Measurements from ENCODE around the gene CASR.

The CASR gene

GRCh38 chr3:122247825-122248185 lies 64.3 kb downstream of the CASR start:
- Histone ChIP-seq H3K27me3 (no peaks in the 10 kb centered on the region), H3K4me1 (peaks cover 31 to 56% (median 40%) of the 10 kb centered on the region in 10 experiments), H3K9ac (peak overlapping the region in 10 of 11 experiments; percentile 10 to 71 (median 50); a peak in 15 of 22 replicates), H3K4me3 (peak overlapping the region in 2 of 10 experiments; percentile 20 to 24; a peak in 4 of 20 replicates), H3K27ac (peak overlapping the region; percentile 21 to 86 (median 76); a peak in 21 of 22 replicates), H3K4me2 (peak overlapping the region; percentile 64 to 84 (median 75)), H3K9me3 (replicated peaks in 1 of 11) (no peaks in the 10 kb centered on the region), H3K36me3 (no peaks in the 10 kb centered on the region), H4K20me1 (no peaks in the 10 kb centered on the region)
- TF ChIP-seq Cebpa-rat (IDR thresholded peaks at IDR 0.05), result no peak

GRCh38 chr3:122251428-122251827 lies 68.0 kb downstream of the CASR start:
- peaks cover 19 to 73% (median 34%) of the 10 kb centered on the region in 10 experiments for H3K4me1 ChIP-seq
- no peaks in the 10 kb centered on the region for H3K36me3 ChIP-seq
- TF ChIP-seq Cebpa-rat (IDR thresholded peaks at IDR 0.05), result no peak
- H4K20me1 ChIP-seq, result no peaks in the 10 kb centered on the region
- H3K9ac ChIP-seq, result no peak overlapping the region
- no peaks in the 10 kb centered on the region for H3K27me3 ChIP-seq
- H3K4me2 ChIP-seq, result peak overlapping the region in 4 of 11 experiments; percentile 4 to 59 (median 11); a peak in 8 of 22 replicates
- H3K4me3 ChIP-seq, result no peak overlapping the region
- peak overlapping the region in 2 of 11 experiments; percentile 12 to 21; a peak in 2 of 22 replicates for H3K27ac ChIP-seq
- no peaks in the 10 kb centered on the region for H3K9me3 ChIP-seq (replicated peaks in 1 of 11)

- no peaks in the 10 kb centered on the region for H3K27me3 ChIP-seq
- no peak overlapping the region for H3K4me3 ChIP-seq
- H3K27ac ChIP-seq, result peak overlapping the region in 5 of 11 experiments; percentile 36 to 64 (median 49); a peak in 8 of 22 replicates
- TF ChIP-seq Cebpa-rat (IDR thresholded peaks at IDR 0.05), result no peak
- no peaks in the 10 kb centered on the region for H4K20me1 ChIP-seq
- no peaks in the 10 kb centered on the region for H3K9me3 ChIP-seq (replicated peaks in 1 of 11)
- no peak overlapping the region for H3K9ac ChIP-seq
- peak overlapping the region in 5 of 11 experiments; percentile 36 to 60 (median 56); a peak in 9 of 22 replicates for H3K4me2 ChIP-seq
- H3K36me3 ChIP-seq, result no peaks in the 10 kb centered on the region
- peaks cover 0 to 75% (median 19%) of the 10 kb centered on the region in 10 experiments; a peak in 14 of 20 replicates for H3K4me1 ChIP-seq
These were observed 70.1 kb downstream of the CASR start for GRCh38 chr3:122253581-122253980.

DNA sequence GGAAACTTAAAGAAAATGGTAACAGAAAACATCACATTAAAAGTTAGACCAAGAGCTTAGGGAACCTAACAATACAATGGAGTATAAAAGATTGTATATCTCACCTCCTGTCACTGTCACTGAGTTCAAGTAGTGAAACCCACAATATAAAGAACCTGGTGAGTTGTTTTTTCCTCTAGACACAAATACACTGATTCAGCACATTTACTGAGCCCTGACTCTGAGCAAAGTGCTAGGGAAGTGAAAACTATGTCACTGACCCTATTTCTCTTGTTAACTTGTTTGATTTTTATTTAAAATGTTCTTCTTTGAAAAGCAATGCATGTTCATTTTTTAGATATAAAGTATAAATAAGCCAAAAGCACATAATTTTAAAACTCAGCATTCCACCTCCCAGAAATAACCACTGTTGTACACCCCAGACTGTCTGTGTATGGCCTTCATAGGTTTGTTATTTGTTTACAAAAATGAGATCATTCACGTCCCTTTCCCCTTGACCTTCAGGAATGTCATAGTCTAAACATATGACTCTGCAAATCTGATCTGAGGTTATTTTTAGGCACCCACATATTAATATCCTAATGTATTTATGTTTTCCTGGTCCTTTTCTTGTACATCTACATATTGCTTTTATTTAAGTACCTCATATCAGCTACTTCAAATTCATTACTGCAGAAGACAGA lies 72.4 kb downstream of the CASR start:
- H3K9ac ChIP-seq, result peak overlapping the region in 4 of 11 experiments; percentile 20 to 43 (median 38); a peak in 6 of 22 replicates
- peaks cover 0 to 74% (median 16%) of the 10 kb centered on the region in 10 experiments; a peak in 12 of 20 replicates for H3K4me1 ChIP-seq
- TF ChIP-seq Cebpa-rat (IDR thresholded peaks at IDR 0.05), result no peak
- H3K9me3 ChIP-seq (replicated peaks in 1 of 11), result no peaks in the 10 kb centered on the region
- H3K27me3 ChIP-seq, result no peaks in the 10 kb centered on the region
- no peaks in the 10 kb centered on the region for H3K36me3 ChIP-seq
- peak overlapping the region in 5 of 11 experiments; percentile 30 to 78 (median 69); a peak in 7 of 22 replicates for H3K4me2 ChIP-seq
- peak overlapping the region in 5 of 11 experiments; percentile 51 to 71 (median 63); a peak in 9 of 22 replicates for H3K27ac ChIP-seq
- H4K20me1 ChIP-seq, result no peaks in the 10 kb centered on the region
- no peak overlapping the region for H3K4me3 ChIP-seq

GRCh38 chr3:122257644-122258364 lies 74.3 kb downstream of the CASR start:
- Histone ChIP-seq H3K9me3 (replicated peaks in 1 of 11) (no peaks in the 10 kb centered on the region), H3K27me3 (no peaks in the 10 kb centered on the region), H3K4me3 (no peak overlapping the region), H3K27ac (no peak overlapping the region; a peak in 1 of 22 replicates), H3K36me3 (no peaks in the 10 kb centered on the region), H4K20me1 (no peaks in the 10 kb centered on the region), H3K9ac (no peak overlapping the region), H3K4me1 (peaks cover 0 to 61% (median 16%) of the 10 kb centered on the region in 10 experiments; a peak in 12 of 20 replicates), H3K4me2 (peak overlapping the region in 4 of 11 experiments; percentile 15 to 78 (median 70); a peak in 5 of 22 replicates)
- no peak for TF ChIP-seq Cebpa-rat (IDR thresholded peaks at IDR 0.05)

DNA sequence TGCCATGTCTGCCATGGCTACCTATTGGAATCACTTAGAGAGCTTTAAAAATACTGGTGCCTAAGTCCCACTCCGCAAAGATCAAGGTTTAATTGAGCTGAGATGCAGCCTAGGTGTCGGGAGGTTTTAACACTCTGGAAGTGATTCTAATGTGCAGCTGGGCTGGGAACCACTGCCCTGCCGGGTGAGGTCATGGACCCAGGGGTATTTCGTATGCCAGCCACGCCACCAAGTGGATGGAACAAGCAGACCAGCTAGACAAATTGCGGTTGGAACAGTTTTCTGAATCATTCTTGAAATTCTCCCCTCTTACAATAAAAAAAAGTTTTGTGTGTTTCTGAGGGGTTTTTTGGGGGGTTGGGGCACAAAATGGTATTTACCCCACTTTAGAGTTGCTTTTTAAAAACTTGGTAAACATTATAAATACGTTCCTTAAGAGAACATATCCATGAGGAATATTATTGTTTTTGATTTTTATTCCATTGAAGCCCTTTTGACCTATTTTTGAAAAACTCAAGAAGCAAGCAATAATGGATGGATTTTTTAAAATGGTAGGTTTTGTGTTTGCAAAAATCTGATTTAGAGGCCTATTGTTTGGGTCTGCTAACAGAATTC lies 75.4 kb downstream of the CASR start:
- Histone ChIP-seq H3K9me3 (replicated peaks in 1 of 11) (no peaks in the 10 kb centered on the region), H3K9ac (no peak overlapping the region), H3K27ac (no peak overlapping the region), H3K4me3 (no peak overlapping the region), H4K20me1 (no peaks in the 10 kb centered on the region), H3K4me2 (peak overlapping the region in 5 of 11 experiments; percentile 0 to 55 (median 38); a peak in 6 of 22 replicates), H3K4me1 (peaks cover 0 to 50% (median 14%) of the 10 kb centered on the region in 10 experiments; a peak in 12 of 20 replicates), H3K27me3 (no peaks in the 10 kb centered on the region), H3K36me3 (no peaks in the 10 kb centered on the region)
- no peak for TF ChIP-seq Cebpa-rat (IDR thresholded peaks at IDR 0.05)

DNA sequence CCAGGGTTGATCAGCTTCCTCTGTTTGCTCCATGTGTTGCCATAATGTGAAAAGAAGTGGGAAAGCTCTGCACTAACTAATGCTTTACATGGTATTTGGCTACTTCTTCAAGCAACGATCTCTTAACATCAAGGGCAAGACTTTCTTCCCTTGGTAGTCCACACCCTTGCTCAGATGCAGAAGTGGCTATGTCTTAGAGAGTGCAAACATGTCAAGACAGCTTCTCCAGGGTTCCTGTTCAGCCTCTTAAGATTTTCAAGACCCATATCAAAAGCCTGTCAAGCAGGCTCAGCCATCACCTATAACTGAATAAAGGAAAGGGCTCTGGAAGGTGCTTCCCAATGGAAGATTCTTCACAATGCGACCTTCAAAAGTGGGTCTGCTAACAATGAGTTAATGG lies 76.7 kb downstream of the CASR start:
- Histone ChIP-seq H3K27ac (no peak overlapping the region), H3K4me2 (no peak overlapping the region), H4K20me1 (no peaks in the 10 kb centered on the region), H3K36me3 (no peaks in the 10 kb centered on the region), H3K9ac (no peak overlapping the region), H3K9me3 (replicated peaks in 1 of 11) (no peaks in the 10 kb centered on the region), H3K4me3 (no peak overlapping the region), H3K4me1 (peaks cover 0 to 42% (median 15%) of the 10 kb centered on the region in 10 experiments; a peak in 12 of 20 replicates), H3K27me3 (no peaks in the 10 kb centered on the region)
- TF ChIP-seq Cebpa-rat (IDR thresholded peaks at IDR 0.05), result no peak

DNA sequence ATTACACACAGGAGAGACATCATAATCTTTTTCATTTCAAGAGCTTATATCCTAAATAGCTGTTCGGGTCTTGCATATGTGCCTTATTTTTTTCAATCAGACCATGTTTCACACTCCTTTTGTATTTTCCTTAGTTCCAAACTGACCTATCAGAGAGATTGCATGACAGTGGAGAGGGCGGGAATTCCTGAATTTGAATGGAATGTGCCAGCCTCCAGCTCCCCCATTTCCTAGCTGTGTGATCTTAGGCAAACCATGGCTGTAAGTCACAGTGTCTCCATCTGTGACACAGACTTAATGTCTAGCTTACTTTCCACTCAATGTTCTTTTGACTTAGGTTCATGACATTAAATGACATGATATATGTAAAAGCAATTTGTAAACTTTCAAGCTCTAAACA lies 79.6 kb downstream of the CASR start:
- no peaks in the 10 kb centered on the region for H3K27me3 ChIP-seq
- H3K9me3 ChIP-seq (replicated peaks in 1 of 11), result no peaks in the 10 kb centered on the region
- H3K9ac ChIP-seq, result no peak overlapping the region
- no peak overlapping the region for H3K27ac ChIP-seq
- no peaks in the 10 kb centered on the region for H3K36me3 ChIP-seq
- peaks cover 0 to 14% (median 6%) of the 10 kb centered on the region in 10 experiments; a peak in 10 of 20 replicates for H3K4me1 ChIP-seq
- H3K4me2 ChIP-seq, result no peak overlapping the region
- no peaks in the 10 kb centered on the region for H4K20me1 ChIP-seq
- no peak overlapping the region for H3K4me3 ChIP-seq
- TF ChIP-seq Cebpa-rat (IDR thresholded peaks at IDR 0.05), result no peak
